ENCODE data around the gene SLC2A4. TPM values are rescaled to one million over a fixed set of nuclear protein-coding genes. Genes with fewer than 3 reads are reported as not detected.

The SLC2A4 gene
- total RNA-seq, 4 donors from 2014 or later: 1.8 to 25.9 (median 12.6) TPM

- no peaks in the 10 kb centered on the region for H3K9me3 ChIP-seq
- DNase-seq: no peak
- H3K27me3 ChIP-seq: peaks cover 0 to 6% of the 10 kb centered on the region in 2 donors
- TF ChIP-seq POLR2A (IDR thresholded peaks at IDR 0.05): no peak
- TF ChIP-seq CTCF (IDR thresholded peaks at IDR 0.05): no peak
- no peaks in the 10 kb centered on the region for H3K36me3 ChIP-seq
- intact Hi-C loops (cut with DNase I; ENCODE audit: low total_unique reads): loop anchor here (10.0 kb wide), 1 partner anchor 236 kb away; no protein-coding TSS in a partner anchor
- no peak overlapping the region for H3K4me3 ChIP-seq
- peaks cover 0 to 22% of the 10 kb centered on the region in 2 donors for H3K4me1 ChIP-seq
- H3K27ac ChIP-seq: no peak overlapping the region
These were observed 9.2 kb downstream of the SLC2A4 start for GRCh38 chr17:7290685-7291084.

GRCh38 chr17:7292194-7292593 lies 10.7 kb downstream of the SLC2A4 start:
- H3K27ac ChIP-seq: peak overlapping the region in 1 of 2 donors; percentile 13
- H3K4me1 ChIP-seq: peaks cover 0 to 27% of the 10 kb centered on the region in 2 donors
- intact Hi-C loops (cut with DNase I; ENCODE audit: low total_unique reads): loop anchor here (10.0 kb wide), 1 partner anchor 237 kb away; no protein-coding TSS in a partner anchor
- no peak for DNase-seq
- H3K27me3 ChIP-seq: peaks cover 0 to 6% of the 10 kb centered on the region in 2 donors
- H3K36me3 ChIP-seq: no peaks in the 10 kb centered on the region
- TF ChIP-seq POLR2A (IDR thresholded peaks at IDR 0.05) (no peak), CTCF (IDR thresholded peaks at IDR 0.05) (no peak)
- H3K4me3 ChIP-seq: no peak overlapping the region
- no peaks in the 10 kb centered on the region for H3K9me3 ChIP-seq

- Histone ChIP-seq H3K27ac (peak overlapping the region in 1 of 2 donors; percentile 13), H3K9me3 (no peaks in the 10 kb centered on the region), H3K36me3 (no peaks in the 10 kb centered on the region), H3K4me1 (peaks cover 0 to 27% of the 10 kb centered on the region in 2 donors), H3K27me3 (peaks cover 0 to 6% of the 10 kb centered on the region in 2 donors), H3K4me3 (no peak overlapping the region)
- TF ChIP-seq CTCF (IDR thresholded peaks at IDR 0.05) (no peak), POLR2A (IDR thresholded peaks at IDR 0.05) (no peak)
- intact Hi-C loops (cut with DNase I; ENCODE audit: low total_unique reads): loop anchor here (10.0 kb wide), 1 partner anchor 238 kb away; no protein-coding TSS in a partner anchor
- DNase-seq: no peak
These were observed 11.2 kb downstream of the SLC2A4 start for GRCh38 chr17:7292729-7293128.

GRCh38 chr17:7293159-7293558 lies 11.6 kb downstream of the SLC2A4 start:
- peak overlapping the region in 1 of 2 donors; percentile 13 for H3K27ac ChIP-seq
- peaks cover 0 to 27% of the 10 kb centered on the region in 2 donors for H3K4me1 ChIP-seq
- TF ChIP-seq CTCF (IDR thresholded peaks at IDR 0.05) (no peak), POLR2A (IDR thresholded peaks at IDR 0.05) (no peak)
- H3K9me3 ChIP-seq: no peaks in the 10 kb centered on the region
- intact Hi-C loops (cut with DNase I; ENCODE audit: low total_unique reads): loop anchor here (10.0 kb wide), 1 partner anchor 238 kb away; no protein-coding TSS in a partner anchor
- H3K4me3 ChIP-seq: no peak overlapping the region
- H3K27me3 ChIP-seq: peaks cover 0 to 6% of the 10 kb centered on the region in 2 donors
- H3K36me3 ChIP-seq: no peaks in the 10 kb centered on the region
- DNase-seq: no peak

GRCh38 chr17:7293816-7294613 lies 12.5 kb downstream of the SLC2A4 start:
- TF ChIP-seq CTCF (IDR thresholded peaks at IDR 0.05): no peak
- no peak for TF ChIP-seq POLR2A (IDR thresholded peaks at IDR 0.05)
- Histone ChIP-seq H3K9me3 (no peaks in the 10 kb centered on the region), H3K4me1 (peaks cover 0 to 27% of the 10 kb centered on the region in 2 donors), H3K27me3 (peaks cover 0 to 6% of the 10 kb centered on the region in 2 donors), H3K4me3 (peak overlapping the region in 1 of 2 donors; percentile 19), H3K27ac (no peak overlapping the region), H3K36me3 (no peaks in the 10 kb centered on the region)
- intact Hi-C loops (cut with DNase I; ENCODE audit: low total_unique reads): loop anchor here (10.0 kb wide), 1 partner anchor 239 kb away; no protein-coding TSS in a partner anchor
- DNase-seq: no peak
